SK-N-SH treated with all-trans-retinoic acid at 6 μM for 48 hours (cell line): ENCODE data around the gene ACAP2.

ENCODE experiments used
- ARNTL ChIP-seq: fragments of 450-650 bp; formaldehyde crosslinking; IDR thresholded peaks from 2 replicates; pipeline ENCODE4 v1.5.0; 2020; ENCODE audit warnings: low read depth, mild to moderate bottlenecking, moderate library complexity, borderline replicate concordance
- CREB5 ChIP-seq: fragments of 250-450 bp; sonication (Bioruptor Pico); IDR thresholded peaks from 2 replicates; pipeline ENCODE4 v1.5.1; 2020; ENCODE audit warnings: low read depth, mild to moderate bottlenecking, moderate library complexity
- OSR1 ChIP-seq: fragments of 250-450 bp; sonication (Bioruptor Pico); IDR thresholded peaks from 2 replicates; pipeline ENCODE4 v1.8.0; 2022; ENCODE audit warnings: moderate library complexity, mild to moderate bottlenecking, inconsistent platforms
- PATZ1 ChIP-seq: fragments of 250-450 bp; sonication (Bioruptor Pico); IDR thresholded peaks from 2 replicates; pipeline ENCODE4 v1.8.0; 2020; ENCODE audit warnings: mild to moderate bottlenecking, moderate library complexity, borderline replicate concordance
- RARB ChIP-seq: fragments of 250-450 bp; sonication (Bioruptor Pico); IDR thresholded peaks from 2 replicates; pipeline ENCODE4 v1.8.0; 2021; ENCODE audit warnings: mild to moderate bottlenecking, moderate library complexity
- TCF4 ChIP-seq: fragments of 250-450 bp; sonication (Bioruptor Pico); IDR thresholded peaks from 2 replicates; pipeline ENCODE4 v1.8.0; 2021; ENCODE audit warnings: mild to moderate bottlenecking, moderate library complexity, borderline replicate concordance
- ZFP30 ChIP-seq: fragments of 450-650 bp; formaldehyde crosslinking; IDR thresholded peaks from 2 replicates; pipeline ENCODE4 v1.5.0; 2022; ENCODE audit warnings: mild to moderate bottlenecking, moderate library complexity
- ZNF565 ChIP-seq: fragments of 450-650 bp; formaldehyde crosslinking; conservative IDR thresholded peaks from 2 replicates; pipeline ENCODE4 v1.5.0; 2020; ENCODE audit warnings: low read depth, mild to moderate bottlenecking, moderate library complexity
- ZNF70 ChIP-seq: fragments of 450-650 bp; formaldehyde crosslinking; IDR thresholded peaks from 2 replicates; pipeline ENCODE4 v1.5.0; 2020; ENCODE audit warnings: mild to moderate bottlenecking, moderate library complexity
- ZNF8 ChIP-seq: fragments of 450-650 bp; formaldehyde crosslinking; IDR thresholded peaks from 2 replicates; pipeline ENCODE4 v1.5.0; 2020; ENCODE audit warnings: mild to moderate bottlenecking, moderate library complexity
- TF ChIP-seq, protein P1 (sequence below): fragments of 250-450 bp; sonication (Bioruptor Pico); IDR thresholded peaks from 2 replicates; pipeline ENCODE4 v1.5.0; 2020; ENCODE audit warnings: mild to moderate bottlenecking, moderate library complexity

GRCh38 chr3:195441476-195441991 is 1.3 kb downstream of the ACAP2 start:
- TF ChIP-seq, protein P1, sequence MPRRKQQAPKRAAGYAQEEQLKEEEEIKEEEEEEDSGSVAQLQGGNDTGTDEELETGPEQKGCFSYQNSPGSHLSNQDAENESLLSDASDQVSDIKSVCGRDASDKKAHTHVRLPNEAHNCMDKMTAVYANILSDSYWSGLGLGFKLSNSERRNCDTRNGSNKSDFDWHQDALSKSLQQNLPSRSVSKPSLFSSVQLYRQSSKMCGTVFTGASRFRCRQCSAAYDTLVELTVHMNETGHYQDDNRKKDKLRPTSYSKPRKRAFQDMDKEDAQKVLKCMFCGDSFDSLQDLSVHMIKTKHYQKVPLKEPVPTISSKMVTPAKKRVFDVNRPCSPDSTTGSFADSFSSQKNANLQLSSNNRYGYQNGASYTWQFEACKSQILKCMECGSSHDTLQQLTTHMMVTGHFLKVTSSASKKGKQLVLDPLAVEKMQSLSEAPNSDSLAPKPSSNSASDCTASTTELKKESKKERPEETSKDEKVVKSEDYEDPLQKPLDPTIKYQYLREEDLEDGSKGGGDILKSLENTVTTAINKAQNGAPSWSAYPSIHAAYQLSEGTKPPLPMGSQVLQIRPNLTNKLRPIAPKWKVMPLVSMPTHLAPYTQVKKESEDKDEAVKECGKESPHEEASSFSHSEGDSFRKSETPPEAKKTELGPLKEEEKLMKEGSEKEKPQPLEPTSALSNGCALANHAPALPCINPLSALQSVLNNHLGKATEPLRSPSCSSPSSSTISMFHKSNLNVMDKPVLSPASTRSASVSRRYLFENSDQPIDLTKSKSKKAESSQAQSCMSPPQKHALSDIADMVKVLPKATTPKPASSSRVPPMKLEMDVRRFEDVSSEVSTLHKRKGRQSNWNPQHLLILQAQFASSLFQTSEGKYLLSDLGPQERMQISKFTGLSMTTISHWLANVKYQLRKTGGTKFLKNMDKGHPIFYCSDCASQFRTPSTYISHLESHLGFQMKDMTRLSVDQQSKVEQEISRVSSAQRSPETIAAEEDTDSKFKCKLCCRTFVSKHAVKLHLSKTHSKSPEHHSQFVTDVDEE (CRISPR knock-in tag): no peak
- no peak for TF ChIP-seq ZNF565 (CRISPR knock-in tag)
- TF ChIP-seq ZFP30 (CRISPR knock-in tag): no peak
- TF ChIP-seq ARNTL (CRISPR knock-in tag): no peak
- no peak for TF ChIP-seq PATZ1 (CRISPR knock-in tag)
- TF ChIP-seq CREB5: no peak
- TF ChIP-seq OSR1: no peak
- no peak for TF ChIP-seq RARB (CRISPR knock-in tag)
- TF ChIP-seq ZNF8 (CRISPR knock-in tag): no peak
- no peak for TF ChIP-seq ZNF70 (CRISPR knock-in tag)
- TF ChIP-seq TCF4: no peak
